A549 (cell line): ENCODE measurements around the gene CALHM1.

Experiments used
- CTCF ChIP-seq: fragments of >200 bp; sonication (Bioruptor Twin); formaldehyde crosslinking; IDR thresholded peaks from 3 replicates; pipeline ENCODE4 v1.5.1; 2016
- FOSL2 ChIP-seq, 2 experiments: fragments of 450-650 bp in 1 of 2; fragments of >200 bp in 1 of 2; sonication (Bioruptor Twin) in 1 of 2; formaldehyde crosslinking; IDR thresholded peaks; 2 replicates each; pipeline versions ENCODE4 v1.5.0 to v1.6.1; 2016 to 2020; ENCODE audit warnings: mild to moderate bottlenecking in 1 of 2, moderate library complexity in 1 of 2
- PBX3 ChIP-seq: IDR thresholded peaks from 2 replicates; pipeline ENCODE4 v1.6.1; 2012
- USF2 ChIP-seq: fragments of 450-650 bp; IDR thresholded peaks from 2 replicates; pipeline ENCODE4 v1.6.1; 2014; ENCODE audit warnings: antibody characterized with exemption

GRCh38 chr10:103452506-103453230 is 6.0 kb downstream of the CALHM1 start:
- TF ChIP-seq PBX3 (no peak), CTCF (no peak), FOSL2 (IDR thresholded peaks at IDR 0.05) (no peak), FOSL2 (CRISPR knock-in tag; IDR thresholded peaks at IDR 0.05) (no peak), USF2 (no peak)
